Effector CD8-positive, alpha-beta T cell (primary cell): ENCODE measurements around the gene AFF2.

Experiments
- DNase-seq: peaks from one replicate; lab custom pipeline; 2025; lab: John Stamatoyannopoulos, UW

AFF2 gene

GRCh38 chrX:149010013-149010852 is 509.8 kb downstream of the AFF2 start:
- no peak for DNase-seq

- DNase-seq, result no peak
Measured at GRCh38 chrX:149010853-149011224, 510.4 kb downstream of the AFF2 start.

- DNase-seq, result no peak
Measured at GRCh38 chrX:149013081-149013480, 512.7 kb downstream of the AFF2 start.

- no peak for DNase-seq
Measured at GRCh38 chrX:149021159-149021558, 520.7 kb downstream of the AFF2 start.

GRCh38 chrX:149022485-149022884 is 522.1 kb downstream of the AFF2 start:
- DNase-seq, result no peak

GRCh38 chrX:149032449-149032848 is 532.0 kb downstream of the AFF2 start:
- DNase-seq, result no peak

- DNase-seq, result no peak
Measured at GRCh38 chrX:149036086-149036485, 535.7 kb downstream of the AFF2 start.

GRCh38 chrX:149037281-149037870 is 537.0 kb downstream of the AFF2 start:
- no peak for DNase-seq

- DNase-seq, result no peak
Measured at GRCh38 chrX:149039057-149039456, 538.6 kb downstream of the AFF2 start.

GRCh38 chrX:149040873-149041535 is 540.6 kb downstream of the AFF2 start:
- DNase-seq, result no peak

GRCh38 chrX:149043401-149043800 is 543.0 kb downstream of the AFF2 start:
- no peak for DNase-seq

GRCh38 chrX:149044471-149044870 is 544.1 kb downstream of the AFF2 start:
- no peak for DNase-seq

- no peak for DNase-seq
Measured at GRCh38 chrX:149045645-149046210, 545.3 kb downstream of the AFF2 start.
